ENCODE results near the gene CISD1.

- TF ChIP-seq BHLHE40 (IDR thresholded peaks at IDR 0.05; ENCODE audit: borderline replicate concordance in 1 of 2, low read depth in 2 of 2, low read length in 1 of 2) (no peak), PKNOX1 (IDR thresholded peaks at IDR 0.05) (no peak), CTCF (IDR thresholded peaks at IDR 0.05 in 2 of 3, conservative IDR thresholded peaks at IDR 0.05 in 1 of 3; ENCODE audit: control insufficient read depth in 2 of 3, extremely low read depth in 1 of 3, insufficient read depth in 1 of 3, low read depth in 3 of 3, low read length in 3 of 3) (no peak), SRF (IDR thresholded peaks at IDR 0.05; ENCODE audit: low read depth in 2 of 2, low read length in 2 of 2) (no peak)
Measured at GRCh38 chr10:58280477-58280876, 11.5 kb downstream of the CISD1 start.

Measured in GM12878 (cell line).